Stimulated activated effector memory CD8-positive, alpha-beta T cell treated with anti-CD3 and anti-CD28 coated beads, Interleukin-12 subunit alpha, Interleukin-12 subunit beta, amount 100 ng/mL, for 72 hours (primary cell): ENCODE data around the gene PDGFC.

Source experiments
- ATAC-seq: fragments of 150-1000 bp; cut with Tn5 transposase; 2 replicates; pipeline ENCODE4 v1.10.0; 2021
- DNase-seq, 2 donors: peaks; one replicate each; pipeline ENCODE4 v3.0.0; 2021 to 2022; ENCODE audit warnings: low spot score in 2 of 2
- H3K27ac Mint-ChIP-seq: one replicate; pipeline ENCODE4 v1.8.0; 2022; ENCODE audit warnings: mild to moderate bottlenecking, mixed read lengths
- H3K36me3 Mint-ChIP-seq: one replicate; pipeline ENCODE4 v1.8.0; 2022; ENCODE audit warnings: mild to moderate bottlenecking, mixed read lengths
- H3K4me1 Mint-ChIP-seq: one replicate; pipeline ENCODE4 v1.8.0; 2022; ENCODE audit warnings: mixed read lengths
- H3K4me3 Mint-ChIP-seq: one replicate; pipeline ENCODE4 v1.8.0; 2022; ENCODE audit warnings: mild to moderate bottlenecking, mixed read lengths
- H3K9me3 Mint-ChIP-seq: one replicate; pipeline ENCODE4 v1.8.0; 2022; ENCODE audit warnings: mixed read lengths

Gene PDGFC

DNA sequence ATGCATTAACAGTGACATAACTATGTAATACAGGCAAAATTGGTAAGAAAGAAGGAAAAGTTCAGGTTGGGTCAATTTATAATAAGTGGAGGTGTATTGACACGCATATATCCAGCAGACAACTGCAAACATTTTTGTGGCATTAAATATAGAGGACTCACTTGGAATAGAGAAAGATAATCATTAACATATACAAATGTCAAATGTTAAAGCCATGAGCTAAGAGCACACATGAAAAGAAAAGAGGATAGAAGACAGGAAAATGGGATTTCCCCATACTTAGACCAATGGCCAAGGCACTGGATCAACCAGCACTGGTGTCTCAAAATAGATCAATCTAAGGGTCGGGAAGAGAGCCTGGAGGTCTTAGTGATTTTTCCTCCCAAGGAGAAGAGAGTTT, 187.6 kb downstream of the PDGFC start:
- no peak for ATAC-seq
- Mint-ChIP-seq H3K4me1 (no peaks in the 10 kb centered on the region), H3K36me3 (no peaks in the 10 kb centered on the region), H3K9me3 (peaks cover 20% of the 10 kb centered on the region), H3K27ac (no peak overlapping the region), H3K4me3 (no peak overlapping the region)
- no peak for DNase-seq

DNA sequence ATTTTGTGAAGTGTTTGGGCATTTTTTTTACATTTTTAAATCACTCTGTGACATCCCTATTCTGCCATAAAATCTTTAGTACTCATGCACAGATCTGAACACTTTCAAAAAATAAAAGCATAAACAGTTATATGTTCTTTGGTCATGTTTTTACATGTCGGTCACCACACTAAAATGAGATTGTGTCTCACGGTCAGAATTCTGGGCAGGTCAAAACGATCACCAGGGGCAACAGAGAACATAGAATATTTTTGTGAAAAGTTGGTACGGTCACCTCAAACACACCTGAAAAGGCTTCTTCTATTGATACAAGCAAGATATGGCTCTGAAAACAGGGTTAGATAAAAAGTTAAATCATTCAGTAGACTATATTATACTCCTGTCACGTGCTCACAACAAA, 189.1 kb downstream of the PDGFC start:
- Mint-ChIP-seq H3K27ac (no peak overlapping the region), H3K36me3 (no peaks in the 10 kb centered on the region), H3K4me3 (no peak overlapping the region), H3K9me3 (peaks cover 20% of the 10 kb centered on the region), H3K4me1 (no peaks in the 10 kb centered on the region)
- ATAC-seq, result no peak
- DNase-seq, result no peak

DNA sequence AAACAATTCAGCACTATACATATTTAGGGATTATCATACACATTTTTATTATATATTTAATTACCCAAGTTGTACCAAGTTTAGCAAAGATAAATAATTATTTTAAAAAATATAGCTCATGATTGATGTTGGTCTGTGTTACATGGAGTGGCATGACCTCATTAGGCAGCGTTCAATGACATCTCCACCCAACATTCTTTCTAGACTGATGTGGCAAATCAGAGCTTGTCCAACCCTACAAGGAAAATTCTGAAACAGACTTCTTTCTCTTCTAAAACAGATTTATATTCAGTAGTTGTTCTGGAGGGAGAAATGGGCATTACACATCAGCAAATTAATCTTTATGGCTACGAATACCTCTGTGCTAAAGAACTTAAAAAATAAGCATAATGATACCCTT, 189.7 kb downstream of the PDGFC start:
- Mint-ChIP-seq H3K4me3 (no peak overlapping the region), H3K27ac (no peak overlapping the region), H3K9me3 (peaks cover 20% of the 10 kb centered on the region), H3K36me3 (no peaks in the 10 kb centered on the region), H3K4me1 (no peaks in the 10 kb centered on the region)
- no peak for ATAC-seq
- DNase-seq, result no peak

DNA sequence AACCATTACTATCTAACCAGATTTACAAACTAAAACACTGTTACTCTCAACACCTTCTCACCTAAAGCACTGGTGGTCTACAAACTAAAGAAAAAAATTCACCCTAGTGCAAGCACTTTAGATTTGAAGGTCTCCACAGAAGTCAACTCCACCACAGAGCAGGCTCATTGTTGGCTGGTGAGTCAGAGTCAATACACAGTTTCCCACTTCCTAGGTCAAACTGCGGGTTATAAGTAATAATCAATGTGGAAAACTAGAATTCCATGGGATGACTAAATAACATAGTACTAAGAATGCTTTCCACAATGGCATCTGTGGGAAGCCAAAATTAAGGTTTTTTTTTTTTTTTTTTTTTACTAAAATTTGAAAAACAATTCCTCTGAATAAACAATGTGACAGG, 191.8 kb downstream of the PDGFC start:
- ATAC-seq, result no peak
- H3K36me3 Mint-ChIP-seq, result no peaks in the 10 kb centered on the region
- DNase-seq, result no peak
- H3K4me1 Mint-ChIP-seq, result no peaks in the 10 kb centered on the region
- no peak overlapping the region for H3K4me3 Mint-ChIP-seq
- H3K9me3 Mint-ChIP-seq, result peaks cover 20% of the 10 kb centered on the region
- H3K27ac Mint-ChIP-seq, result no peak overlapping the region

DNA sequence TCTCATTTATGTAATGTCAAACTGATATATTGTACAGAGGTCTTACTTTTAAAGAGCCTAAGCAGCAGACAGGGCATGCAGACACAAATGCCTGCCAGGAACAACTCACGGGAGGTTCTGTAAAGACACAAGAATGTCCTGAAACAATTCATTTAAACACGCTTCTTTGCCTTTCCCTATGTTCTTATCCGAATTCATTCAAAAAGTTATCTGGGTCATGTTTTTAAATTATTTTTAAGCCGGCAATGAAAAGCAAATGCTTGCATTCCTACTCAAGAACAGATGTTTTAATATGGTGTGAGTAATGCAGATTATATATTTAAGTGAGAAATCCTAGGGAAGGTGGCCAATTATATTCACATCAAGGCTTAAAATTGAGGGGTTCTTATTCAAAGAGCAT, 192.6 kb downstream of the PDGFC start:
- H3K27ac Mint-ChIP-seq, result no peak overlapping the region
- H3K4me3 Mint-ChIP-seq, result no peak overlapping the region
- H3K36me3 Mint-ChIP-seq, result no peaks in the 10 kb centered on the region
- DNase-seq, result no peak
- no peaks in the 10 kb centered on the region for H3K4me1 Mint-ChIP-seq
- peaks cover 16% of the 10 kb centered on the region for H3K9me3 Mint-ChIP-seq
- no peak for ATAC-seq

DNA sequence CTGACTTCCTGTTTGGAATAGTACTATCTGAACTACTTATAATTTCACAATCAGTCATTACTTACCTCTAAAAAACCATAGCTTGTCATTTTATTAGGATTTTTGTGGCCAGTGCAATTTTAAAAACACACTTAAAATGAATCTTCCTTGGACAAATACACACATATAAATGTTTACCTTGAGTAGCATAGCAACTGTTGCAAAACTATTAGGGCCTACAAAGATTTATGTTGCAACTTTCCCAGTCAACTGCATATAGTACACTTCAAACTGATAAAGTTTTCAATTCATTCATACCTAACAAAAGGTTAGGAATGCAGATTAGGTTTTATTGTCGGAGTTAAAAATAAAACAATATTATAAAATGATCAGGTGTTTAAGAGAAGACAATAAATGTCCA, 193.0 kb downstream of the PDGFC start:
- ATAC-seq, result no peak
- no peak overlapping the region for H3K4me3 Mint-ChIP-seq

DNA sequence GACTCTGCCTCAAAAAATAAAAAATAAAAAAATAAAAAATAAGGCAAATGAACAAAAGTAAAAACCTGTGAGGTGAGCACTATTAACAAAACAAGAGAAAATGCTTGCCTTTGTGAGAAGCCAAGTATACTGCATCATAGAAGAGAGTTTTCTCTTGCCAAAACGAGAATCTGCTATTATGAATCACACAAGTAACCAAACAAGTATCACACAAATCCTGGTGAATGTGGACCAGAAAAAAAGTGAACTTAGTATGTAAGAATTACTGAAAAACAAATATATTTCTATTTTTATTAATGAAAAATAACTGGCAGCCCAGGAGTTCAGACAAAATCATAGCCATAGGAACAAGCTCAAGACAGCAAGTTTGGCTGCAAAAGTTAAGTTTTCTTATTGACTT, 193.5 kb downstream of the PDGFC start:
- Mint-ChIP-seq H3K4me1 (no peaks in the 10 kb centered on the region), H3K27ac (no peak overlapping the region), H3K36me3 (no peaks in the 10 kb centered on the region), H3K4me3 (no peak overlapping the region), H3K9me3 (peaks cover 12% of the 10 kb centered on the region)
- no peak for DNase-seq
- ATAC-seq, result no peak

More for the DNA sequence above, 193.0 kb downstream of the PDGFC start:
- no peaks in the 10 kb centered on the region for H3K36me3 Mint-ChIP-seq
- no peak for DNase-seq
- H3K4me1 Mint-ChIP-seq, result no peaks in the 10 kb centered on the region
- H3K9me3 Mint-ChIP-seq, result peaks cover 11% of the 10 kb centered on the region
- H3K27ac Mint-ChIP-seq, result no peak overlapping the region

DNA sequence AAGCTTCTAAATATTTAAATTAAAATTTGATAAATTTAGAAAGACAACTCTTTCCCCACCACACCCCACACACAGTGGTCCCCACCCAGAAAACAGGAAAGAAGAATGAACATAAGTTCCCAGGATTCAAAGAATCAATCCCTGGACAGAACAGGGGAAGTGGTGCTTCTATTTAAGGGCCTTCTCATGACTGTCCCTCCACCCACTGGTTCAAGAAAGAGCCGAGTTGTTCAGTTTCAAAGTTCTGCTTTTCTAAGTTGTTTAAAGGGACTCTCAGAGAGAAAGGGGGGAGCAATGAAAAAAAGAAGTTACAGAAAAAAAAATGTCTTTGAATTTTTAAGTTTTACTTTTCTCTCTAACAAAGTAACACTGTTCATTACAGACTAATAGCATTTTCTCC, 195.8 kb downstream of the PDGFC start:
- ATAC-seq (no peak), DNase-seq (no peak)
- Mint-ChIP-seq H3K4me3 (no peak overlapping the region), H3K9me3 (peaks cover 4% of the 10 kb centered on the region), H3K36me3 (no peaks in the 10 kb centered on the region), H3K4me1 (no peaks in the 10 kb centered on the region), H3K27ac (no peak overlapping the region)

DNA sequence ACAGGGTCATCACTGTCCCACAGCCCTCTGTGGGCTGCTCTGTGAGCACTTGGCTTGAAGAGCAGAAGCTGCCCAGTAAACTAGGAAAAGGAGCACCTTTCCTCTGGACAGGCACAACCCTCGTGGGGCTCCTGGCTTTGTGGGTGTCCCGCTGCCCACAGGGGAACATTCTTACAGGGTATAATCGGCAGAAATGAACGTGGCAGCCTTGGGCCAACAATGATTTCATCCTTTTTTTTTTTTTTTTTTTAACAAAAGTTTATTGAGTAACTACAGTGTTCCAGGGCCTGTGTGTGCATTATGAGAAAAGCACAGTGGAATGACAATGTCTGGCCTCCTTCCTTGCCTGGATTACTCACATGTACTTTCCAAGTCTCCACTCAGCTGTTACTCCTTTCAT, 197.2 kb downstream of the PDGFC start:
- peaks cover 3% of the 10 kb centered on the region for H3K9me3 Mint-ChIP-seq
- H3K4me3 Mint-ChIP-seq, result no peak overlapping the region
- ATAC-seq (no peak), DNase-seq (no peak)
- no peak overlapping the region for H3K27ac Mint-ChIP-seq
- no peaks in the 10 kb centered on the region for H3K36me3 Mint-ChIP-seq
- no peaks in the 10 kb centered on the region for H3K4me1 Mint-ChIP-seq

DNA sequence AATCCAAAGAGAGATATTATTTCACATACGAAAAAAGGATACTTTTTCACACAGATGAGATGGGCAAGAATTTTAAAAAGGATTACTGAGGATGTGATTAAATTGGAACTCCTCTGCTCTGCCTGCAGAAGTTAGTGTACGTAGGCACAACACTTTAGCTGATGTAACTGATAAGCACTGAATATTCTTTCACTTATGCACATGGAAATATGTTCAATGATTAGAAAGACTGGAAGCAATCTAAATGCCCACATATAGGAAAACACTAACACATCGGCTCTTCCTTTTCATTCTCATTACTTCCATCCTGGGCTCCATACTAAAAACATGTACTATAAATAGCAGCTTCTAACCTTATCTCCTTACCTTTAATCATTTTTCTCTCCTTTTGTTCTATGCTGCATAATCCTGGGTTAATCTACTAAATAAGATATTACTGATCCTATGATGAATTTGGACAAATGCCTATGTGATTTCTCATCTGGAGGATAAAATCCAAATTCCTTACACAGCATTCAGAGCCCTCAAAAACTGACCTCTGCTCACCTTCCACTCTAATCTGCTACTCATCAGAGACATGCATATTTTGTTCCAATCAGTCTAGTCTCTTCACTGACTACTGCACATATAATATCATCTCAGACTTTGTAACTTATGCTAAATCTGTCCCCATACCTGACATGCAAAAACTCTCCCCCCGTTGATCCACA, 197.8 kb downstream of the PDGFC start:
- Mint-ChIP-seq H3K9me3 (peaks cover 3% of the 10 kb centered on the region), H3K36me3 (no peaks in the 10 kb centered on the region), H3K27ac (no peak overlapping the region), H3K4me3 (no peak overlapping the region), H3K4me1 (no peaks in the 10 kb centered on the region)
- DNase-seq (no peak), ATAC-seq (no peak)

DNA sequence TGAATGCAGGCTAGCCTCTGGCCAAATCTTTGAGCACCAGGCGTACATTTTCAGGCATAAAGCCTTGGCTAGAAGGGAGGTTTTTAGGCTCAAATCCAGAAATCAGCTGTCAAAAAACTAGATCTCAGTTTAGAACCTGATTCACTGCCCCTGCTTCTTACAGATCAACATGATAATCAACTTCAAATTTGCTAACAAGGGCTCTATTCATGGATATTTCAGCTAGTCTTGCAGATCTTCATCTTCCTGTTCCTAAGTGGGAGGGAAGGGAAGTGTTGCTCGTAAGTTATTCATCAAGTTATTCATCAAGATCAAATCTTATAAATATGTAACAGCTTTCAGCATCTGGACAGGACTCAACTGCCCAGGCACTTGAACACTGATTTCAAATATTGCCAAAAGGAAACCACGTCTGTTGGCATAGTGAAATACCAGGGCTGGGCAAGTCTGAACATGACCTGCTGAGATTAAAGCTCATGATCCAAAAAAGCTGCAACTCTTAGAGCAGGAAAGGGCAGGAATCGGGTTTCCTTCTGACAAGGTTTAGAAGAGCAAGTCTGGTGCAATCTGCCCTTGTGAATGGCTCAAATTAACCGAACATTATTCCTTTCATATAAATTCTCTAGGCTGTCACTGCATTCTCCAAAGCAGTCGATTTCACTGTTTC, 200.3 kb downstream of the PDGFC start:
- ATAC-seq (no peak), DNase-seq (no peak)
- H3K4me1 Mint-ChIP-seq, result no peaks in the 10 kb centered on the region

DNA sequence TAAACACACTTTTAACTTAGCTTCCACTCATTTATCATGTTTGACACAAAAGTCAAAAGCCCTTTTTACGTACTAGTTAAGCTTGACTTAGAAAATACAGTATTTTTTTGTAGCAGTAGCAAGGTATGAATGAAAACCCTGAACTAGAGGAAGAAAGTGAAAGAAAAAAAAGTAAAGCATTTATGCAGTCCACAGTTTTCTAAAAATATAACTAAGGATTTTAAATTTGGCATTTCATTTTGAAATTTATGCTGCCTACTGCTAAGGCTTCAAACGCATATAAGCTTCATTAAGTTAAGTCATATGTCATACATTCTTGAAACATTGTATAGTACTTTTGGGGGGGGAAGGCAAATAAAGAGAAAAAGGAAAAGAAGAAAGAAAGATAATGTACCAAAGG, 201.5 kb downstream of the PDGFC start:
- DNase-seq, result no peak
- H3K27ac Mint-ChIP-seq, result no peak overlapping the region
- peaks cover 4% of the 10 kb centered on the region for H3K9me3 Mint-ChIP-seq
- no peaks in the 10 kb centered on the region for H3K4me1 Mint-ChIP-seq
- no peak for ATAC-seq
- H3K36me3 Mint-ChIP-seq, result no peaks in the 10 kb centered on the region
- no peak overlapping the region for H3K4me3 Mint-ChIP-seq

More for the DNA sequence above, 200.3 kb downstream of the PDGFC start:
- Mint-ChIP-seq H3K9me3 (peaks cover 3% of the 10 kb centered on the region), H3K27ac (no peak overlapping the region), H3K36me3 (no peaks in the 10 kb centered on the region), H3K4me3 (no peak overlapping the region)

DNA sequence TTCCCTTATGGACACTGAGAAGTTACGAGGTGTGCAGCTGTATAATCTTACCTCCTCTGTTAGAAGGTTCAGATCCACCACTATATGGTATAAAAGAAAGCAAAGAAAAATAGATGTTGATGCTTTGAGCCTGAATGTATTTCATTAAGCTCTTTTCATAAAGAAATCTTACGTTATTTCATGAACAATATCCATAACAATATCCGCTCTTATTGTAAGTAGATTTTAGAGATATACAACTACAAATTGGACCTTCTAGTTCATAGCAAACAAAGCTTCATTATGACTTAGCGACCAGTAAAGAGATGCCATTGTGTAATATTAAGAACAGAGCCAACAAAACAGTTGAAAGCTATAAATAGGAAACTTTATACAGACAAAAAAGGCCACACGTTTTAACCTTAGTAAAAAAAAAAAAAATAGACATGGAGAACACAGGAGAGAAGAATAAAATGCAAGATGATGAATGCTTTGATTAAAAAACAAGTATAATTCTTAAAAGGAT, 203.6 kb downstream of the PDGFC start:
- no peak overlapping the region for H3K4me3 Mint-ChIP-seq
- H3K27ac Mint-ChIP-seq, result no peak overlapping the region
- ATAC-seq (no peak), DNase-seq (no peak)
- H3K4me1 Mint-ChIP-seq, result no peaks in the 10 kb centered on the region
- no peaks in the 10 kb centered on the region for H3K36me3 Mint-ChIP-seq
- H3K9me3 Mint-ChIP-seq, result peaks cover 3% of the 10 kb centered on the region

DNA sequence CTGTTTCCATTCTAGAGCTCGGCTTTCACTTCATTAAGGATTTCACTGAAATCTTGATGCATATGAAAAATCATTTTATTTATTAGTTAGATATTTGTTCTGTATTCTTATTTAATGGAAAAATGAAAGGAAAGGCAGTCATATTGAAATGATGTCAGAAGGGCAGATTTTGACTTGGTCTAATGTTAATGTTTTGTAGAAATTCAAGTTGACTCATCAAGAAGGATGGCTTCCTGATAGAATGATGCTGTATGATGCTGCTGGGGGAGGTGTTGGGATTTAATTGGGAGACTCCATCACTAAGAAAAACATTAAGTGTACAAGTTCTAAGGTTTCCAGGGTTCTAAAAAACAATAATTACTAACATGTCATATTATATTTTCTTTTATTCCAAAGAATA, 204.8 kb downstream of the PDGFC start:
- Mint-ChIP-seq H3K27ac (no peak overlapping the region), H3K9me3 (peaks cover 3% of the 10 kb centered on the region), H3K36me3 (no peaks in the 10 kb centered on the region), H3K4me1 (no peaks in the 10 kb centered on the region), H3K4me3 (no peak overlapping the region)
- DNase-seq, result no peak
- no peak for ATAC-seq

DNA sequence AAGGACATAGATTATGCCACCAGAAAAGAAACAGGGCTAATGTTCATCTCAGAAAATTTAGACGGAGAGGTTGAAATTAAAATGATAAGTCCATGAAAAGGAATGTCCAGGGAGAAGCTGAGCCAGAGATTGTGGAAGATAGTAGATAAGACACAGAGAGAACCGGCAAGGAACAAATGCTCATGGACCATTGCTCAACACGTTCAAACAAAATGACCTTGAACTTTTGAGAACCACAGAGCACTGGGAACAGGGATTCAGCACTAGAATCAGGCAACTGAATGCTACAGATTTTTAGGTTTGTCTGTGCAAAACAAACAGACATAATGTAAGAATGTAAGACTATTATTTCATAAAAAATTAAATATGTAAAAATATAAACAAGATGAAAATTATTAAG, 206.3 kb downstream of the PDGFC start:
- no peak overlapping the region for H3K4me3 Mint-ChIP-seq
- DNase-seq (no peak), ATAC-seq (no peak)
- H3K4me1 Mint-ChIP-seq, result no peaks in the 10 kb centered on the region
- H3K9me3 Mint-ChIP-seq, result peaks cover 3% of the 10 kb centered on the region
- no peak overlapping the region for H3K27ac Mint-ChIP-seq
- no peaks in the 10 kb centered on the region for H3K36me3 Mint-ChIP-seq

DNA sequence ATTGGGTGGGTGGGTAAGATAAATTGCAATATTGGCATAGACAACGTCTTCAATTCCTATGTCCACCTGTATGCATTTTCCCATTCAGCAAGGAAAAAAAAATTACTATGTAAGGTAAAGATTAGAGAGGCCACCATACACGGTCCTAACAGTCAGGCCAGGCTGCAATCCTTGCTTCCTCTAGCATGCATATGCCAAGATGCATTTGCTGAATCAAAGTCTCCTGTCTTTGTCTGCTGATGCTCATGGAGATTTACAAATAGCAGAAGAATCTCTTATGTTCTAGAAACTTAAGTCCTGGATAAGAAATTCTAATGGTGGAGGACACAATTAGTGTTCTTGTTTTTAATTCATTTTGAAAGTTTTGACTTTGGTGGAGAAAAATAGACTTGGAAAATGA, 206.8 kb downstream of the PDGFC start:
- DNase-seq, result no peak
- no peak overlapping the region for H3K27ac Mint-ChIP-seq
- no peaks in the 10 kb centered on the region for H3K4me1 Mint-ChIP-seq
- H3K36me3 Mint-ChIP-seq, result no peaks in the 10 kb centered on the region
- H3K9me3 Mint-ChIP-seq, result peaks cover 3% of the 10 kb centered on the region
- ATAC-seq, result no peak
- no peak overlapping the region for H3K4me3 Mint-ChIP-seq
